ENCODE measurements around the gene EPHA6.

Gene EPHA6

DNA sequence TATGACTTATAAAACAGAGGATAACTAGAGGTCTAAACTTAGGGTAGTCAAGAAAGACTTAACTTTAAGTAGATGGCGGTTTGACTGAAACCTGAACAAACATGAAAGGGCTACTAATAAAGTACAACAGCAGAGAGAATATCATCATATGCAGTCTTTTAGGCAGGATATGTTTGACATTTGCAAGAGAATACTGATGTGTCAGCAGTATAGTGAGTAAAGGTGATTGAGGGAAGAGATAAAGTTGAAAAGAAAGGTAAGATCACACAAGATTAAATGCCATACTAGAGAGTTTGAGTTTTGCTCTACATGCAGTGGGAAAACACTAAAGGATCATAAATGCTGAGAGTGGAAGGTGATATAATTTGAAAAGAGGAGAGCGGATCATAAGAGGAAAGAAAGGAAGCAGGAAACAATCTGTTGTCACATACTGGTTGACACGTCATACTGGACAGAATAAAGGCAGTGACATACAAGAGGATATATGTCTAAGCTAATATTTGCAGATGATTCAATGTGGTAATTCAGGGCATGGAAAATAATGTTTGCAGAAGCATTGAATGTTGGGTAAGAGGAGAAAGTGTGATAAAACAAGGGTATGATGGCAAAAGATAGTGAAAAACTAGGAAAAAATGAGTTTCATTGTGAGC is 223.0 kb downstream of the EPHA6 start:
- DNase-seq, result no peak

- DNase-seq, result no peak
Measured at GRCh38 chr3:97043411-97043810, 229.0 kb downstream of the EPHA6 start.

- no peak for DNase-seq
Measured at GRCh38 chr3:97057365-97057764, 243.0 kb downstream of the EPHA6 start.

DNA sequence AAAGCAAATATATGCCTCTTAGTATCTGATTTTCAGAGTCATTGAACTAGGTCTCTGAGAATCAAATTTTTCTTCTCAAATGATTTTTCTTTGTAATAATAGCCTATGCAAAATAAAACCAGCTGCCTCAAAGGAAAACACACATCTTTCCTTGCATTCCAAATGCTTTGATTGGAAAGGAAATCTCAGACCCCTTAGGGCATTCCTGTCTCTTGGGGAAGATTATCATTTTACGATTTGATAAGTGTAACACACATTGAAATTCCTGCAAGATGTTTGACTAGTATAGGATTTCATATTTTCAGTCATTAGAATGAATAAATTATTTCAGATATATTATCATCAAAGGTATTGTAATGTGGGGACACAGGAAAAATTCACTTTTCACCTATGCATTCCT is 244.8 kb downstream of the EPHA6 start:
- no peak for DNase-seq

- no peak for DNase-seq
Measured at GRCh38 chr3:97066531-97066930, 252.1 kb downstream of the EPHA6 start.

GRCh38 chr3:97070302-97070701 is 255.9 kb downstream of the EPHA6 start:
- no peak for DNase-seq

DNA sequence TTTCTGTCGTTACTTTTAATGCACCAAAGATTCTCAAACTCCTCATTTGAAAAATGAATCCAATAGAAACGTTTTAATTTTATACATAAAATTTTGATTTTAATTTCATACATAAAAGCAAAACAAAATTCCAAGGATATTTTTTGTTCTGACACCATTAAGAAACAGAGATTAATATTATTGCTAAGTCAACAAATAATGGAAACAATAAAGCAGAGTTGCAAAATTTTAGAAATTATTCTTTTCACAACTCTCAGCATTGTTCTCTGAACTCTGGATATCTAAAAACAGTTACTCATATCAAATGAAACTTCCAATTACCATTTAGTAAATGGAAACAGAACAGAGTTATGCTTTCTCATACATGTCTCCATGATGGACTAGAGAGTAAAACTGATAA is 260.2 kb downstream of the EPHA6 start:
- no peak for DNase-seq

DNA sequence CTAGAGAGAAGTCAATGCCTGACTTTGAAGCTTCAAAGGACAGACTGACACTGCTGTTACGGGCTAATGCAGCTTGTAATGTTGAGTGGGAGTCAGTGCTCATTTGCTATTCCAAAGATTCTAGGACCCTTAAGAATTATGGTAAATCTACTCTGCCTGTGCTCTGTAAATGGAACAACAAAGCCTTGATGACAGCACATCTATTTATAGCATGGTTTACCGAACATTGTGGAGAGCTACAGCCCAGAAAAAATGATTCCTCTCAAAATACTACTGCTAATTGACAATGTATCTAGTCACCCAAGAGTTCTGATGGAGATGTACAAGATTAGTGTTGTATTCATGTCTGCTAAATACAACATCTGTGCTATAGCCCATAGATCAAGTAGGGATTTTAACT is 262.3 kb downstream of the EPHA6 start:
- DNase-seq, result no peak

DNA sequence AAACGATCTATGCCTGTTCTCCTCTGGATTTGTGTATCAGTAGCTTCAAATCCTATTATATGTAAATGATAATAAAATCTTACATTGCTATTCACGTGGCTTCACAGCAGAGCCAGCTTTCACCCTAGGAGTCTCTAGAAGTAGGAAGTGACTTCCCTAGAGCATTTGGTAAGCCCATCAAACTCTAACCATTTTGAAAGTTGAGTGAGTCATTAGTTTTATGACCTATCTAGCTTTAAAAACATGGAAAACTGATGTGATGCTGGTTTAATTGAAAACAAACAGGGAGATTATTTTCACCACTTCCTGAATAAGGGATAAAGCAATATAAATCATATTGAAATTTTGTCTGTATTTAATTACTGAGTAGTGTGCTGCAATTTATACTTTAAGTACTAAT is 275.2 kb downstream of the EPHA6 start:
- no peak for DNase-seq

- DNase-seq, result no peak
Measured at GRCh38 chr3:97102641-97103040, 288.2 kb downstream of the EPHA6 start.

DNA sequence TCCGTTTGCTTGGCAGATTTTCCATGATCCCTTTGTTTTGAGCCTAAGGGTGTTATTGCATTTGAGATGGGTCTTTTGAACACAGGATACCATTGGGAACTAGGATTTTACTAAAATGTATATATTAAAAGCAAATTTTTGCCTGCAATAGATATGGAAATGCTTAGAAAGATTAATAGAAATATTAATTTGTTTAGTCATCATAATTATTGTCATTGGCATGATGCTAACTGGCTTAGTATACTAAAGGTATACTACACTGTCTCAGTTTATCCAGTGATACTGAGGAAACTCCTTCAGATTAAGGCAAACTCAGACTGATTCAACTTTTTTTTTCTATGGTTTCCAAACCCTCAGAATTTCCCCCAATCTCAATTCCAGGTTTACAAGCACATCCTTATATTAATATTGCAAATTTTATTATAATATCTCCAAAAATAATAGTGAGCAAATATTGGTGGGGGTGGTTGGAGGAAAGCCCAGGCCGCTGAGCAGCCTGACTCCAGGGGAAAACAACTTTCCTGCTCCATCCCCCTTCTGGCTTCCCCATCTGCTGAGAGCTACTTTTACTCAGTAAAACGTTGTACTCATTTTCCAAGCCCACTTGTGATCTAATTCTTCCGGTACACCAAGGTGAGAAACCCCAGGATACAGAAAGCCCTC is 291.7 kb downstream of the EPHA6 start:
- no peak for DNase-seq

GRCh38 chr3:97106652-97106989 is 292.2 kb downstream of the EPHA6 start:
- no peak for DNase-seq

- DNase-seq, result no peak
Measured at GRCh38 chr3:97108136-97108535, 293.7 kb downstream of the EPHA6 start.

GRCh38 chr3:97111244-97111643 is 296.9 kb downstream of the EPHA6 start:
- no peak for DNase-seq

DNA sequence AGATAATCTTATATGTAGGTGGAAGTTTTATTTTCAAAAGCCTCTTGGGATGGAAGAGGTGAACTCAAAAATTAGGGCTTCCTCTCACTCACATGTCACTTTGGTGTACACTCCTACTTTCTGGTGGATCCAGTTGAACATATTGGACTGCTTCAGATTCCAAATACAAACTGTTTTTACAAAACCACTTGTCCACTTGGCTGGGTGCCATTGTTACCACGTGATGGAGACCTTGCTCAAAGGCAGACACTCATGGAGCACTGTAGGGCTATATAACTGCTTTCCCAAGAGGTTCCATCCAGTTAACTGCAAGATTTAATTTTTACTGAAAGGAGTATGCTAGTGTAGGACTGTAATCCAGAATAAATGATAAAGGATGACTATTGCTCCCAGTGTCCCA is 307.0 kb downstream of the EPHA6 start:
- DNase-seq, result no peak

- DNase-seq, result no peak
Measured at GRCh38 chr3:97125902-97126499, 311.6 kb downstream of the EPHA6 start.

GRCh38 chr3:97131476-97131875 is 317.1 kb downstream of the EPHA6 start:
- no peak for DNase-seq

GRCh38 chr3:97138914-97139541 is 324.6 kb downstream of the EPHA6 start:
- no peak for DNase-seq

DNA sequence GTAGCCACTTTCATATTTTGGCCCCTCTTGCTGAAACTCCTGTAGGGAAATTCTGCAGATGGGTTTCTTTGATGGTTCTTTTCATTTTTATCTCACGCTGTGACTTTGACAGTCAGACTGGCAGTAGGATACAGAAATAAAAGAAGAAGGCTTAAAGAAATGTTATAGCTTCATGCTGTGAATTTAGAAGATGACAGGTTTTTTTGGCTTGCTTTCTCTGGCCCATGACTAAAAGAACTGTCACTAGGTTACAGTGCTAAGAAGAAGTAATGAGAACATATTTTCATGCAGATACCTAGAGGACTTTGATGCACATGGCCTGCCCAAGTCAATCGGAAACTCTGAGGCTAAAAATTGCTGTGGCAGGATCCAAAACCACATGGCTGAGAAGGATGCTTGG is 334.5 kb downstream of the EPHA6 start:
- no peak for DNase-seq

- no peak for DNase-seq
Measured at GRCh38 chr3:97161169-97161568, 346.8 kb downstream of the EPHA6 start.

DNA sequence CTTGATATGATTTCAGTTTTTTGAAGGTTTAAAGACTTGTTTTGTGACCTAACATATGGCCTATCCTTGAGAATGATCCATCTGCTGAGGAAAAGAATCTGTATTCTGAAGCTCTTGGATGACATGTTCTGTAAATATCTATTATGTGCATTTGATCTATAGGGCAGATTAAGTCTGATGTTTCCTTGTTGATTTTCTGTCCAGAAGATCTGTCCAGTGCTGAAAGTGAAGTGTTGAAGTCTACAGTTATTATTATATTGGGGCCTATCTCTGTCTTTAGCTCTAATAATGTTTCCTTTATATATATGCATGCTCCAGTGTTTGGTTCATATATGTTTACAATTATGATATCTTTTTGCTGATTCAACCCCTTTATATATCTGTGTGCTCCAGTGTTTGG is 362.8 kb downstream of the EPHA6 start:
- DNase-seq, result no peak

DNA sequence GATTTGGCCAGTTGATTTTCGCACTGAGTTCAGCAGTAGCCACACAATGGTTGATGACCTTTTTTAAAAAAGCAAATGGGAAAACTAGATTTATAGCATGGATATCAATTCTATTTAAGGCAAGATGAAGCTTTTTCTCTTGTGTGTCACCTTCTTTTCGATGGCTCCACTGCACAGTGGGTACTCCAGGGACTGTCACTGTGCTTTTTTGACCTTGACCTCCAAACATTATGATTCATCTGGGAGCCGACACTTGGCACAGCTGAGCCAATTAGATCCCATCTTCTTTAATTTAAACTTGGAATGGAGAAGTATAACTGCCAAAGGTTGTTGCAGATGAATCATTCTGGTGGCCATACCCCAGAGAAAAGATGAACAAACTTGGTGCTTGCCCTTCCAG is 367.3 kb downstream of the EPHA6 start:
- no peak for DNase-seq

DNA sequence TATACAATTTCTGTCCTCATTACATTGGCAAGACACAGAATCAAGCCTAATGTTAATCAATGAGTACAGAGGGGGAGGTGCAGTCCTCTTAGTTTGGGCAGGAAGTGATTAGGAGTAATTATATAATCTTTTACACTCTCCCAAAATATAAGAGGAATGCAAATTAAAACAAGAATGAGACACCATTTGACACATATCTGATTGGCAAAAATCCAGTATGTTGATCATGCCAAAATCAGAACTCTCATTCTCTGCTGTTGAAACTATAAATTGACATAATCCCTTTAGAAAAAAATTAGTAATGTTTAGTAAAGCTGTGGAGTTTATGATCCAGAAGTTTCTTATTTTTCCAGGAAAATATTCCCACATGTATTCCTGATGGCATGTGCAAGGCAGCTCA is 373.4 kb downstream of the EPHA6 start:
- DNase-seq, result no peak

- no peak for DNase-seq
Measured at GRCh38 chr3:97189835-97190234, 375.4 kb downstream of the EPHA6 start.
